Hepatocyte (in vitro differentiated cells): ENCODE measurements around the gene TMEM184C. TPM values are rescaled to one million over a fixed set of nuclear protein-coding genes. Genes with fewer than 3 reads are reported as not detected.

Source experiments
- DNase-seq: peaks from one replicate; pipeline ENCODE4 v3.0.0-alpha.2; 2016; ENCODE audit warnings: low spot score
- H2AFZ ChIP-seq: fragments of 200-600 bp; sonication (generic); 2 replicates; pipeline ENCODE4 v1.6.0; 2016; ENCODE audit warnings: antibody characterized with exemption, mild to moderate bottlenecking
- H3K27ac ChIP-seq: fragments of 200-600 bp; sonication (generic); 2 replicates; pipeline ENCODE4 v1.5.1; 2016; ENCODE audit warnings: mild to moderate bottlenecking
- H3K27me3 ChIP-seq: fragments of 200-600 bp; sonication (generic); 2 replicates; pipeline ENCODE4 v1.6.1; 2016
- H3K36me3 ChIP-seq: fragments of 200-600 bp; sonication (generic); replicated peaks from 2 replicates; pipeline ENCODE4 v1.5.1; 2016; ENCODE audit warnings: low read depth; ENCODE audit not compliant: insufficient read depth
- H3K4me1 ChIP-seq: fragments of 200-600 bp; sonication (generic); 2 replicates; pipeline ENCODE4 v1.5.1; 2016; ENCODE audit warnings: mild to moderate bottlenecking, moderate library complexity; ENCODE audit not compliant: insufficient read depth
- H3K4me2 ChIP-seq: fragments of 200-600 bp; sonication (generic); 2 replicates; pipeline ENCODE4 v1.6.0; 2016
- H3K4me3 ChIP-seq: fragments of 200-600 bp; sonication (generic); 2 replicates; pipeline ENCODE4 v1.5.1; 2016; ENCODE audit warnings: mild to moderate bottlenecking
- H3K79me2 ChIP-seq: fragments of 200-600 bp; sonication (generic); 2 replicates; pipeline ENCODE4 v1.6.0; 2017; ENCODE audit warnings: mild to moderate bottlenecking
- H3K9me2 ChIP-seq: fragments of 200-600 bp; sonication (generic); replicated peaks from 2 replicates; pipeline ENCODE4 v1.6.0; 2017; ENCODE audit warnings: mild to moderate bottlenecking; ENCODE audit not compliant: insufficient read depth
- H3K9me3 ChIP-seq: fragments of 200-600 bp; sonication (generic); 2 replicates; pipeline ENCODE4 v1.5.1; 2016; ENCODE audit warnings: low read depth, mild to moderate bottlenecking
- H4K20me1 ChIP-seq: fragments of 200-600 bp; sonication (generic); 2 replicates; pipeline ENCODE4 v1.6.0; 2016; ENCODE audit warnings: mild to moderate bottlenecking; ENCODE audit not compliant: insufficient read depth, poor library complexity, severe bottlenecking
- EZH2 ChIP-seq: fragments of 200-600 bp; sonication (generic); IDR thresholded peaks from 2 replicates; pipeline ENCODE4 v1.6.1; 2016; ENCODE audit warnings: antibody characterized with exemption, mild to moderate bottlenecking, borderline replicate concordance
- EZH2phosphoT487 ChIP-seq: fragments of 200-600 bp; sonication (generic); IDR thresholded peaks from one replicate; pipeline ENCODE4 v1.6.1; 2018; ENCODE audit warnings: antibody characterized with exemption, mild to moderate bottlenecking, low read depth, moderate library complexity; ENCODE audit not compliant: unreplicated experiment, severe bottlenecking
- WGBS: methylation state at CpG from one replicate; pipeline ENCODE4 v1.1.6; 2016; ENCODE audit warnings: low lambda C conversion rate; ENCODE audit errors: missing lambda C conversion rate; 5-methylcytosine and 5-hydroxymethylcytosine counted together
- polyA plus RNA-seq: library from polyadenylated mRNA; unstranded; fragments of >200 nt; fragmentation: Nextera tagmentation; extraction: Ambion mirVana; gene quantifications from 2 replicates; pipeline ENCODE4 v1.2.1, GENCODE V29; 2016
- total RNA-seq: library from RNA; depleted of rRNA; stranded (reverse); fragments of >200 nt; gene quantifications from 2 replicates; pipeline ENCODE4 v1.2.3, GENCODE V29; 2014
- TF ChIP-seq, protein P1 (sequence below): fragments of 200-600 bp; sonication (generic); IDR thresholded peaks from 2 replicates; pipeline ENCODE4 v1.5.1; 2016; ENCODE audit warnings: antibody characterized with exemption, mild to moderate bottlenecking; ENCODE audit not compliant: poor library complexity

The TMEM184C gene
- total and polyA plus RNA-seq, 2 experiments from 2014 or later = 43.0 to 43.9 TPM

DNA sequence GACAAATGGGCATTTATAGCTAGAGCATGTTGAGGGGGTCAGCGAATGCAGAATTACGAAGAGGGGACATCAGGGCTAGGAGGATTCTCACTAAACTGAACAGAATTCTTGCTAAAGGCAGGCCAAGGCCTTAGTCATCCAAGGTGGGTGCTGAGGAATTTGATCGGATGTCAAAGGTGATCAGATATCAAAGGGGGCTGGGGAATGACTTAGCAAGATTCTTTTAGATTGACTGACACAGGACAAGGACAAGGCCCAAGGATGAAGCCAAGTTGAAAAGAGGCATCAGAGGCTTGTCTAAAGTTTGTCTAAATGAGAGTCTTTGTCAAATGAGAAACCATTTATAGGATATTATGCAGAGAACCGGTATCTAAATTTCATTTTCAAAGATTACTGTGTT is 9.7 kb downstream of the TMEM184C start:
- no peaks in the 10 kb centered on the region for H3K9me2 ChIP-seq
- WGBS = 97% methylated on average over 4 of the region's 4 CpGs
- no peak overlapping the region for H3K4me2 ChIP-seq
- H4K20me1 ChIP-seq = no peaks in the 10 kb centered on the region
- no peaks in the 10 kb centered on the region for H3K9me3 ChIP-seq
- no peak for DNase-seq
- TF ChIP-seq, protein P1, sequence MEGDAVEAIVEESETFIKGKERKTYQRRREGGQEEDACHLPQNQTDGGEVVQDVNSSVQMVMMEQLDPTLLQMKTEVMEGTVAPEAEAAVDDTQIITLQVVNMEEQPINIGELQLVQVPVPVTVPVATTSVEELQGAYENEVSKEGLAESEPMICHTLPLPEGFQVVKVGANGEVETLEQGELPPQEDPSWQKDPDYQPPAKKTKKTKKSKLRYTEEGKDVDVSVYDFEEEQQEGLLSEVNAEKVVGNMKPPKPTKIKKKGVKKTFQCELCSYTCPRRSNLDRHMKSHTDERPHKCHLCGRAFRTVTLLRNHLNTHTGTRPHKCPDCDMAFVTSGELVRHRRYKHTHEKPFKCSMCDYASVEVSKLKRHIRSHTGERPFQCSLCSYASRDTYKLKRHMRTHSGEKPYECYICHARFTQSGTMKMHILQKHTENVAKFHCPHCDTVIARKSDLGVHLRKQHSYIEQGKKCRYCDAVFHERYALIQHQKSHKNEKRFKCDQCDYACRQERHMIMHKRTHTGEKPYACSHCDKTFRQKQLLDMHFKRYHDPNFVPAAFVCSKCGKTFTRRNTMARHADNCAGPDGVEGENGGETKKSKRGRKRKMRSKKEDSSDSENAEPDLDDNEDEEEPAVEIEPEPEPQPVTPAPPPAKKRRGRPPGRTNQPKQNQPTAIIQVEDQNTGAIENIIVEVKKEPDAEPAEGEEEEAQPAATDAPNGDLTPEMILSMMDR = no peak
- TF ChIP-seq EZH2 = no peak
- no peak for TF ChIP-seq EZH2phosphoT487
- no peaks in the 10 kb centered on the region for H3K36me3 ChIP-seq
- no peak overlapping the region for H2AFZ ChIP-seq
- H3K4me3 ChIP-seq = no peak overlapping the region
- peaks cover 13% of the 10 kb centered on the region for H3K79me2 ChIP-seq
- H3K27ac ChIP-seq = no peak overlapping the region
- no peaks in the 10 kb centered on the region for H3K4me1 ChIP-seq
- H3K27me3 ChIP-seq = no peaks in the 10 kb centered on the region

DNA sequence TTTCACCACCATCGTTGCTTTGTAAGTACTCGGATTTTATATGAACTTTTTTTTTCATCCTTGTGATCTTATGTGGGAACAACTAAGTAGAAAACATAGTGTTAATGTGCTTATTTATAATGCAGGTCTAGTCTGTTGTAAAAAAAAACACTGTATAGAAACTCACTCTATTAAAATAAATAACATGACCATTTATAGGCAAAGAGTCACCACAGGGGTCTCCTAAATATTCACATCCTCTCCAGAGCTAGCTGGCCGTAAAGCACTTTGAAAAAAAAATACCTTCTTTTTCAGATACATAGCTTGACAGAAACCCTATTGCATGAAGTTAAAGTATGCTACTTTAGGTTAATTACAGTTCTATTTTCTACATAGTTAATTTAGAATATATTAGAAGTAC is 11.2 kb downstream of the TMEM184C start:
- H3K36me3 ChIP-seq = no peaks in the 10 kb centered on the region
- WGBS = 73% methylated on average over 3 of the region's 3 CpGs
- H3K27me3 ChIP-seq = no peaks in the 10 kb centered on the region
- DNase-seq = no peak
- peaks cover 2% of the 10 kb centered on the region for H3K79me2 ChIP-seq
- no peak for TF ChIP-seq EZH2phosphoT487
- no peak for TF ChIP-seq EZH2
- TF ChIP-seq, protein P1 = no peak
- H3K4me3 ChIP-seq = no peak overlapping the region
- no peaks in the 10 kb centered on the region for H4K20me1 ChIP-seq
- H3K9me2 ChIP-seq = no peaks in the 10 kb centered on the region
- H2AFZ ChIP-seq = no peak overlapping the region
- H3K9me3 ChIP-seq = no peaks in the 10 kb centered on the region
- no peak overlapping the region for H3K27ac ChIP-seq
- no peaks in the 10 kb centered on the region for H3K4me1 ChIP-seq
- no peak overlapping the region for H3K4me2 ChIP-seq

DNA sequence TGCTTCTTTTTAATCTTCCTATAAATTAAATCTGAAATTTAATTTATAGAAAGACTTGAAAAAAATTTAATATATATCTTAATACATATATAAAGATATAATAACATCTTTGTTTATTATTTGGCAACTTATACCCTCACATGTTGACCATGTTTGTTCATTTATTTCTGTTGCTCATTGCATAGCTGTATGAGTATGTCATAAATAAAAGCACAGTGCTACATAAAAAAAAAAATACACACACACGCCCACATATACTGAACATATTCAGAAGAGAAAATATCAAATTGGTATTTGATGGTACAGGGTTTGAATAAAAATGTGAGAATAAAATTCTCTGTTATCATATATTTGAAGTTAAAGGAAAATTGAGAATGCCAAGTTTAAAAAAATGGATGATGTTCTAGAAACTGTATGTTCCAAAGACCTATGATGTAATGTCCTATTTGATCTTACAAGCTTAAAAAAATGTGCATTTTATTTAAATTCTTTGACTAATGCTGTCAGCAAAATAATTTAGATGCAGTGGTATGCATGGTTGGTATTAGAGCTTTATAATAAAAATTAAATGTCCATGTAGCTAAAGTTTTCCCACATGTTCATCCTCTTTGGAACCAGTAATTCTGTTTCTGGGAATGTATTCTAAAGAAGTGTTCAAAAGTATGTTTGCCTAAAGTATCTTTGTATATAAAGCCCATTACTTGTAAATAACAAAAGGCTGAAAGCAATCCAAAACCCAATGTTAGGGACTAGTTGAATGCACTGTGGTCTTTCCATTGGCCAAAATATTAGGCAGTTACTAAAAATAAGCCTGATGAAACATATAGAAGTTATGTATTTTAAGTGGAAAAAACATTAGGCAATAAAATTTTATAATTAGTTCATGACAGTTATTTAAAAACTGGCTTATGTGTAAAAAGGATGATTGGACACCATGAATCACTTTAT is 12.9 kb downstream of the TMEM184C start:
- H3K36me3 ChIP-seq = no peaks in the 10 kb centered on the region
- no peaks in the 10 kb centered on the region for H4K20me1 ChIP-seq
- no peaks in the 10 kb centered on the region for H3K9me3 ChIP-seq
- WGBS = 93% methylated on average over 1 of the region's 1 CpG
- H3K27me3 ChIP-seq = no peaks in the 10 kb centered on the region
- H3K4me1 ChIP-seq = no peaks in the 10 kb centered on the region
- no peak overlapping the region for H3K4me3 ChIP-seq
- H3K9me2 ChIP-seq = no peaks in the 10 kb centered on the region
- H3K79me2 ChIP-seq = no peaks in the 10 kb centered on the region
- DNase-seq = no peak
- no peak overlapping the region for H3K4me2 ChIP-seq
- H3K27ac ChIP-seq = peak overlapping the region; percentile 1
- no peak overlapping the region for H2AFZ ChIP-seq
- TF ChIP-seq EZH2 (no peak), EZH2phosphoT487 (no peak)
- TF ChIP-seq, protein P1 = no peak
